CD4-positive, alpha-beta T cell treated with Interleukin-1 beta for 1 hour (primary cell): ENCODE data around the gene CYB561A3.

Source experiments
- DNase-seq, 2 donors: peaks; one replicate each; pipeline ENCODE4 v3.0.0-alpha.2; 2020 to 2022

Gene CYB561A3

DNA sequence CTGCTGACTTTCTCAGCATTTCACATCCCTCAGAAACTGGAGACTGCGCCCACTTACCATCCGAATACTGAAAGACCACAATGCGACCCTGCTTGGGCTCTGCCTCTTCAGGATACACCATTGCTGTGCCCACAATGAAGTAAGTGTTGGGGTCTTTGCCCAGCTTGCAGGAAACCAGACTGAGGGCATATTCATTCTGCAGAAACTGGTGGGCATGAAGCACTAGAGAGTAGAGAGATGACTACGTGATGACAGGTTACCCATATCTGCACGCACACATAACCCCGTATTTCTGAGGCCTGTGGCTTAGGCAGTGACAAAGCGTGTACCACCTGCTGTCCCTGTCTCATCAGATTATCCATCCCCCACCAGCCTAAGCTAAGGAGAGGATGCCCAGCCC, 51.9 kb downstream of the CYB561A3 start:
- no peak for DNase-seq

DNA sequence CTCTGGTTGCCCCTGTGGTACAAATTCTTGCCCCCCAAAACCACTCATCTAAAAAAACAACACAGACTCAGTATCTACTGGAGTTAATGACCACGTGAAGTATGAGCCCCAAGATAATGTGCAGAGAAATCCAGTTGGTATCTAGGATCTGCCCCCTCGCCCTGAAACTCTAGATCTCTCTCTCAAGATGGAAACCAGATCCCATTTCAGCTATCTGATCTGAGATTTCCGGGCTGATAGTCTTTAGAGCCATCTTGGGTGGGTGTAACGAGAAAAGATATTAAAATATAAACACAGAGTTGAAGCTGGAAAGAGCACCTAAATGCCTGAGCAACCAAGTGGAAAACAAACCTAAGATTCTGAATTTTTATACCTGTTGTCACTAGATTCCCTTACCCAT, 52.5 kb downstream of the CYB561A3 start:
- no peak for DNase-seq

DNA sequence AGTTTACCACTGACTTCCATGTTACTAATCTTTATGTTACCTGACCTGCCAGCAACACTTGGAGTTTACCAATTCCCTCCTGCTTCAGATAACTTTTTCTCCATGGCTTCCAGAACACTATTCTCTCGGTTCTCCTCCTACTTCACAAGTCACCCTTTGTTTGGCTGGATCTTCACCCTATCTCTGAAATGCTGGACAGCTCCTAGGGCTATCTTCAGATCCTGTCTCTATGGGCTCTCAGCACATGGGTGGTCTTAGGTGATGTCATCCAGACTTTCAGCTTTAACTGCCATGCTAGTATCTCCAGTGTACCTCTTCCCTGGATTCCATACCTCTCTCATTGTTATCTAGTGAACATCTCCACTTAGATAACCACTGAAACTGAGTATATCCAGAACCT, 54.3 kb downstream of the CYB561A3 start:
- no peak for DNase-seq

DNA sequence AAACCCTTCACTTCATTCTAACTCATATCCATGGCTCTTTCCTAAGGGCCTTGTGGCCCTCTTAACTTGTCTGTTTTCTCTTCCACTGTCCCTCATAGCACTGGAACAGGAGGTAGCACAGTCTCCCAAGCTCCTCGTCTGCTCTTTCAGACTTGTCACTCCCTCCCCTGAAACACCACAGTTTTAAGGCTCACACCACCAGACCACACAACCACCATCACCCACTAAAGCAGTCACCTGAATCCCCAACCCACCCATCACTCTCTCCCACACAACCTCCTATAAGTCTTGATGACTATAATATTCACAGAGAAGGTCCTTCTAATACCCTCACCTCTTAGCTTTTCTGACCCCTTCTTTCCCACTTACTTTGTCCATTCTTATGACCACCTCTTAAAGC, 55.5 kb downstream of the CYB561A3 start:
- DNase-seq = no peak

DNA sequence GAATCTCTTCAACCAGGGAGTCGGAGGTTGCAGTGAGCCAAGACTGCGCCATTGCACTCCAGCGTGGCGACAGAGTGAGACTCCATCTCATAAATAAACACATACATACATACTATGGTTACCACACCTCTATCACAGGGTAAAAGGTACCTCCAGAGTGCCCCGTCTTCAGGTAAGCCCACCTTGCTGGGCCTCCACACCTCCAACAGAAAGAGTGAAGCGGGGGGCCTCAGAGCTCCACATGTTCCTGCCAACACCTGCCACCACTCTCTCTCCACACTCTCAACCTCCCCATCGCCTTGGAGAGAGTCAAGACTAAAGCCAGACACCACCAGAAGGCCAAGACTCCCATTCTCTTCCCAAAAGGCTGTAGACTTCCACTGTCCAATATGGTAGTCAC, 56.3 kb downstream of the CYB561A3 start:
- DNase-seq = no peak

GRCh38 chr11:61303725-61304124, 58.0 kb downstream of the CYB561A3 start:
- DNase-seq = no peak

DNA sequence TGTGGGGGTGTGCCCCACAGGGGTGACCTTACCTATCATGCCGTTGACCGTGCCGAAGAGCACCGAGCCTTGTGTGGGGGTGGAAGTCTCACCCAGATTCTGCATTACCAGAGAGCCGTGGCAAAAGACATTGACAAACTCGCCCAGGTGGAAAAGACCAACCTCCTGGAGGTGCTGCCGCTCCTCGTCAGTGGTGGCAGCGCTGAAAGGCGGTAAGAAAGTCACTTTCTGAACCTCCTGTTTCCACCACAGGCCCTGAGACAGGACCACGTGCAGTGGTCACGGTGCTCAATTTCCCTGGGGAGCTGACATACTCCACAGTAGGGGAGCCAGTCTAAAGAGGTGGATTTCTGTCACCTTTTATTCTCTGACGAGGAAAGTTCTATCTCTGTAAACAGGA, 59.1 kb downstream of the CYB561A3 start:
- DNase-seq = no peak
